NCI-H460 (cell line): ENCODE measurements around the gene ENDOU. TPM values are rescaled to one million over a fixed set of nuclear protein-coding genes. Genes with fewer than 3 reads are reported as not detected.

ENCODE experiments used
- DNase-seq: peaks from one replicate; pipeline ENCODE4 v3.0.0-alpha.2; 2016; ENCODE audit warnings: low read depth; ENCODE audit errors: extremely low read depth
- polyA plus RNA-seq: library from polyadenylated mRNA; depleted of rRNA; stranded (reverse); fragments of >200 nt; gene quantifications from 2 replicates; pipeline ENCODE4 v1.2.3, GENCODE V29; 2014; cell fraction: nucleus; rRNA removed
- total RNA-seq: library from RNA; depleted of rRNA; stranded (reverse); fragments of >200 nt; shearing (Covaris generic); gene quantifications from 2 replicates; pipeline ENCODE4 v1.2.3, GENCODE V29; 2014; rRNA removed

Gene ENDOU, protein sequence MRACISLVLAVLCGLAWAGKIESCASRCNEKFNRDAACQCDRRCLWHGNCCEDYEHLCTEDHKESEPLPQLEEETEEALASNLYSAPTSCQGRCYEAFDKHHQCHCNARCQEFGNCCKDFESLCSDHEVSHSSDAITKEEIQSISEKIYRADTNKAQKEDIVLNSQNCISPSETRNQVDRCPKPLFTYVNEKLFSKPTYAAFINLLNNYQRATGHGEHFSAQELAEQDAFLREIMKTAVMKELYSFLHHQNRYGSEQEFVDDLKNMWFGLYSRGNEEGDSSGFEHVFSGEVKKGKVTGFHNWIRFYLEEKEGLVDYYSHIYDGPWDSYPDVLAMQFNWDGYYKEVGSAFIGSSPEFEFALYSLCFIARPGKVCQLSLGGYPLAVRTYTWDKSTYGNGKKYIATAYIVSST
- total RNA-seq: 0.17 and 0.37 TPM in 2 replicates
- polyA plus RNA-seq: 0.19 TPM in 1 of 2 replicates, not detected in the other

DNA sequence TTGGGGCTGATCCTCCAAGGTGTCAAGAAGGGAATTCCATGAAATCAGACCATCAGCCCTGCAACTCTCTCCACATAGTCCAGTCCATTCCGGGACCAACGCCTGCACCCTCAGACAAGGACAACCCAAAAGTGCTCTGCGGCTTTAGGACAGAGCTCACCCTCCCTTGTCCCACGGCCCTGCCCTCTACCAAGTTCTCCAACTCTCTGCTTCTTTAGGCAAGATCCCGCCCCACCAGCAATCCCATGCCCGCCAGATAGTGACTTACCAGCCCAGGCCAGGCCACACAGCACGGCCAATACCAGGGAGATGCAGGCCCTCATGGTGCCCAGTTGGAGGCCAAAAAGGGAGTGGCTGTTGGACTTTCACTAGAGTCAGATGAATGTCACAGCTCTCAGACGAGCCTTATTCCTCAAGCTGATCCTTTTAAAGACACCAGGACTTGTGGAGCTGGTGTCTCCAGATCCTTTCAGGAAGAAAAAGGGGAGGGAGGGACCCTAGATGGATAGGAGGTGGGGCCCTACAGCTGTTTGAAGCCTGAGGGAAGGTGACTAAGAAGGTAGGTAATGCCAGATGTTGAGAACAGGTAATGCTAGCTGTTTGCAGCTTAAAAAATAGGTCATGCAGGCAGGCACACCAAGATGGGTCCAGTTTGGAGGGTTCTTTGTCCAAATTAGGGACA lies at the start of gene ENDOU:
Gene ENDOU, minus strand, starts transcription at position 400 of the 682 bp plus-strand sequence. Its CDS starts 77 bp downstream, at position 323.
- DNase-seq: no peak

DNA sequence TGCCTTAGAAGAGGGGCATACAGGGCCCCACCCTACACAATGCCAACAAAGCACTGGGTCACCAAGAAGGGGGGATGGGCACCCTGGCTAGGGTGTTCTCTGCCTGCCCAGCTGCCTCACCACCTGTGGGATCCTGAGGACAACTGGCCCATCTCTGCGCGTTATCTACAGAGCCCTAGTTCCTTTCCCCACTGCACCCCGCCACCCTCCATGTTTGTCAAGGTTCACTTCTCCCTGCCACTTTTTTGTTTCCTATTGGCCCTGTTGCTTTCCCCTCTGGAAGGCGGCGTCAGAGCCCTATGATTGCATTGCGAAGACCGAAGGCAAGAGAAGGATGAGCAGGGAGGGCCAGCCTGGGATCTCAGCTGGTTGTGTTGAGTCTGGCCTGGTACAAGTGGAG lies 49.4 kb upstream of the ENDOU start:
- DNase-seq: no peak

DNA sequence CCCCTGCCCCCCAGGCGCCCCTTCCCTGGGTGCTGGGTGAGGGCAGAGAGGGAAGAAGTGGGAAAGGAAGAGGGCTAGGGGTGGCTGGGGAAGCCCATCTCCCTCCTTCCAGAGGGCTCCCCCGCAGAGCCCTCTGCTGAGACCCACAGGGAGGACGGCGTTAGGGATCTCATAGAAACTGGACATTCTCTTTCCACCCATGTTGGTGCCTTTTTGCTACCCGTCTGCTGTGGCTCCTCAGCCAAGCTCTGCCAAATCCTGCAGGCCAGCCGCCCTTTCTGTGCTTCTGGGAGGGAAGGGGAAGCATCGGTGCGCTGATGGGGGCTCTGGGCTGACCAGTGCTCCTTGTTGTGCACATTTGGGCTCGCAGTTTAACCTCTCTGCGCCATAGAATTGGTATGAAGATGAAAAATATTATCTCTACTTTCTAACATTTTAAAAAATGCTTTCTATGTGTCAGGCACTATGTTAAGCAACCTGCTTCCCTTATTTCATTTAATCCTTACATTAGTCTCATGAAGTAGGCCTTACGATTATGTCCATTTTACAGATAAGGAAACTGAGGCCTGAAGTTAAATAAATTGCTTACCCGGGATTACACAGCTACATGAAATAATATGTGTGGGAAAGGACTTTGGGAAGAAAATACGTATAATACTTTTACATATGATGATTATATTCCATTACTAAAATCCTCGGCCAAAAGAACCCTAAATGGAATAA lies 48.7 kb upstream of the ENDOU start:
- DNase-seq: no peak

DNA sequence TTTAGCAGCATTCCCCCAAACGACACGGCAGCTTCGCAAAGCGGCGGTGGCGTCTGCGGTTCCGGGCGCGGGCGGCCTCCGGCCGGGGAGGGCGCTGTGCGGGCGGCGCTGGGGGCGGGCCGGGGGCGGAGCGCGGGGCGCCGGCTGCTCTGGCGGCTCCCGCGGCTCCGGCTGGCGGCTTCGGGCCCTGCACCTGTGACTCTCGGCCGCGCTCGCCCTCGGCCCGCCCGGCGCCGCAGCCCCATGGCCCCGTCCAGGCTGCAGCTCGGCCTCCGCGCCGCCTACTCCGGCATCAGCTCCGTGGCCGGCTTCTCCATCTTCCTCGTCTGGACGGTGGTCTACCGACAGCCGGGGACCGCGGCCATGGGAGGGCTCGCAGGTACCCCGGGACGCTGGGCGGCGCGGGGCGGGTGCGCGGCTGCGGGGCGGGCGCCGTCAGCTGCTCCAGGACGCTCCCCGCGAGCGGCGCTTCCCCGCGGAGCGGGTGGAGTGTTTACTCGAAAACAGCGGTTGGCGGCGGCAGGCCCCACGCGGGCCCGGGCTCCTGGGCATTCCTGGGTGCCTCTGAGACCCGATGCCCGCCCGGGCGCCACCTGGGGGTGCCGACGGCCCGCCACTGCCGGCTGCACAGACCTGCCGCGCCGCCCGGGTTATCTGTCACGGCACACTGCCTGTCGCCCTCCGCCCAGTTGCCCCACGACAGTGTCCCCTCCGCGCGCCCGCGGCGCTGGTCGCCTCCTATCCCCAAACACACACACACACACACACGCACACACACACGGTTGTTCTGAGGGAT lies 48.0 kb upstream of the ENDOU start, which contains the start of gene SLC48A1:
Gene SLC48A1, plus strand, starts transcription at position 177 of the 796 bp plus-strand sequence. Its CDS starts 67 bp downstream, at position 244.
- no peak for DNase-seq

DNA sequence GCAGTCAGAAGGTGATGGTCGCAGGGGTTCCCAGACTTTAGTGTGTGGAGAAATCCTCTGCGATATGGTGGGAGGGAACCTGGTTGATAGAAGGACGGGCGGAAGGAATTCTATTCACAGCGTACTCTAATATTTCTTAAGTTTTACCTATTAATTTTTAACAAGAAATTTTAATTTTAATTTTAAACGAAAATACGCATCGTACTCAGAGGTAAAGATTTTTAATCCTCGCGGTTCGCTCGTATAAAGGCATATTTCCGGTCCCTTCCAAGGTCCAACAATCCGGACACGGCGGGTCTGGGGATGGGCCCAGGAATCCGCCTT lies 47.4 kb upstream of the ENDOU start:
- DNase-seq: no peak

DNA sequence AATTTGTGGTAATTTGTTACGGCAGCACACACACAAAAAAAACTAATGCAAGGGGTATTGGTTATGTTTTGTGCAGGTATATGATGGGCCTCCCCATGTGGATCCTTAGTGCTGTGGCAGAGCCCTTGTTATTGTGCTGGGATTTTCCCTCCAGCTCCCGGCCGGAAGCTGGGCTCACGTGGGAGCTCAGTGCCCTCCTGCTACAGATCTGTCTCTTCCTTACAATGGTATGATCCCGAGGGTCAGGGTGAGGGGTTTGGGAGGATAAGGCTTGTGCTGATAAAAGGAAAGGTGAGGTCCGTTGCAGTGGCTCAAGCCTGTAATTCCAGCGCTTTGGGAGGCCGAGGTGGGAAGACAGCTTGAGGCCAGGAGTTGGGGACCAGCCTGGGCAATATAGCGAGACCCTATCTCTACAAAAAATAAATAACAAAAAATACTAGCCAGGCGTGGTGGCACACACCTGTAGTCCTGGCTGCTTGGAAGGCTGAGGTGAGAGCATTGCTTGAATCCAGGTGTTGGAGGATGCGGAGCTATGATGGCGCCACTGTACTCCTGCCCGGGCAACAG lies 46.9 kb upstream of the ENDOU start:
- DNase-seq: no peak

DNA sequence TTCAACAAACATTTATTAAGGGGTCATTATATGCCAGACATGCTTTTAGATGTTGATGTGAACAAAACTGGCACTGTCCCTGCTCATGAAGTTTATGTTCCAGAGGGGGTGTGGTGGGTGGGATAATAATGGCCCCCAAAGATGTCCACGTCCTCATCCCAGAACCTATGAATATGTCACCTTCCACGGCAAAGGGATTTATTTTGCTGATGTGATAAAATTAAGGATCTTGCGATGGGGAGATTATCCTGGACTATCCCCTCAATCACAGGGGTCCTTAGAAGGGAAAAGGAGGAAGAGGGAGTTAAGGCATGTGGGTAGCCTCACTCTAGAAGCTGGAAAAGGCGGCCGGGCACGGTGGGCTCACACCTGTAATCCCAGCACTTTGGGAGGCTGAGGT lies 46.0 kb upstream of the ENDOU start:
- DNase-seq: no peak

DNA sequence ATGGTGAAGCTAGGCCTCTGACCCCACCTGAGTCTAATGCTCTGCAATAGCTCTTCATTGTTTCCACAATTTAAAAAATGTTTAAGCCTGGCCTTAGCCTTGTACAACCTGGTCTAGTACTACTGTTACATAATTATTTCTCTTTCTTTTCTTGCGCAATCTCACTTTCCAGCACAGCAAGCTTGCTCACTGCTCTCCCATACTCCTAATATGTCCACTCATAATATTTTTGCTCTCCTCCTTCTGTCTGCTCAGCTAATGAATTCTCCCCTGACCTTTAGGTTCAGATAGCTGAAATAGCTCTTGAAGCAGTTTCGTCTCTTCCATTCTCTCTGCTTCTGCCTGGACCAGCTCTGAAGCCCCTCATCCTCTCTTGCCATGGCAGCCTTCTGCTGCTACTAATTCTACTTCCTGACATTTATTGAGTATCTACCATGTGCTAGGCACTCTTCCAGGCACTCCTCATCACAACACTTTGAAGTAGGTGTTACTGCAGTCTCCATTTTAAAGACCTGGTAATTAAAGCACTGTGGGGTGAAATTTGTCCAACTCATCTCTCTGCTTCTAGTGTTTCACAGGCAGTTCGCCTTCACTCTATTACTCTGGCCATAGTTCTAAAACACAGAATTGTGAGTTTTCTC lies 44.9 kb upstream of the ENDOU start:
- DNase-seq: no peak

DNA sequence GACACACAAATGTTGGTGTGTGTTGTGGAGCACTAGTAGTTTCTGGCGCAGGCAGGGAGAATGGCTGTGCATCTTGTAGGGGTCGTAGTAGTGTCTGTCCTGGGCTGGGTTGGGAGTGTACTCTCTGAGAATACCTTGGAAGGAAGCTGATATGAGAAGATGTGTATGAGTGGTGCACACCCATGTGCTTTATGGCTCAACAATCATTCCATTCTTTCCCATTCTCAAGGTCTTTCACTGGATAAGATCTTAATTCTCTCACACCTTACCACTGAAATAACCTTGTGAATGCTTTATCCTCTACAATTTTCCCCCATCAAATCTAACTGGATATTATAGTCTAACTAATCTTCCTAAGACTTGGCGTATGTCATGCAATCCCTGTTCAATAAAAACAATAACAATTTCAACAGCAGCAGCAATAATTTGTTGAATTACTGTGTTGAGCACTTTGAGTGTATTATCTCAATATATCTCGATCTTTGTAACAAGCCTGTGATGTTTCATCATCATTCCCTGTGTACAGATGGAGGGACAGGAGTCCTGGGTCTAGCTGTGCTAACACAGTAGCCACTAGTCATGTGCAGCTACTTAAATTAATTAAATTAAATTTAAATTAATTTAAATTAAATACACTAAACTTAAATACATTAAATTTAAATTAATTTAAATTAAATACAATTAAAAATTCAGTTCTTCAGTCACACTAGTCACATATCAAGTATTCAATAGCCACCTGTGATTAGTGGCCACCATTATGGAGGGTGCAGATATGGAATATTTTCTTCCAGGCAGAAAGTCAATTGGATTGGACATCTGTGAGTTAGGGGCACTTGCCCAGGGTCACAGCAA lies 44.2 kb upstream of the ENDOU start:
- DNase-seq: no peak

DNA sequence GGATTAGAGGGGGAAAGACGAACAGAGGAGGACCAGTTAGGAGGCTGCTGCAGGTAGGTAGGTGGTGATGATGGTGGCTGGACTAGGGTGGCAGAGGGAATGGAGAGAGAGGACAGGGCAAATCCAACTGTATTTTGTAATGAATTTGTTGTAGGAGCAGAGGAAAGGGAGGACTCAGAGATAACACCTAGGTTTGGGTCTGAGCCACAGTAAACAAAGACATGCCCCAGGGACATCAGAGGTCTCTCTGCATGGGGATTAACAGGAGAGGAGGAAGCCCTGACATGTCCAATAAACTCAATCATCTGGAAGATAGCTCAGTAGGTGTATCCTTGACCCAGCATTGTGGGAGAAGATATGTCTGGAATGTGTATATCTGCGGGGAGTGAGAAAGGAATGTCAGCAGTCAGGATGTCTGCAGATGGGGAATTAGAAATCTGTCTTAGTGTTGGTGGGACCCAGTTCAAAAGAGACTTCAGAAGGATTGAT lies 43.1 kb upstream of the ENDOU start:
- no peak for DNase-seq

DNA sequence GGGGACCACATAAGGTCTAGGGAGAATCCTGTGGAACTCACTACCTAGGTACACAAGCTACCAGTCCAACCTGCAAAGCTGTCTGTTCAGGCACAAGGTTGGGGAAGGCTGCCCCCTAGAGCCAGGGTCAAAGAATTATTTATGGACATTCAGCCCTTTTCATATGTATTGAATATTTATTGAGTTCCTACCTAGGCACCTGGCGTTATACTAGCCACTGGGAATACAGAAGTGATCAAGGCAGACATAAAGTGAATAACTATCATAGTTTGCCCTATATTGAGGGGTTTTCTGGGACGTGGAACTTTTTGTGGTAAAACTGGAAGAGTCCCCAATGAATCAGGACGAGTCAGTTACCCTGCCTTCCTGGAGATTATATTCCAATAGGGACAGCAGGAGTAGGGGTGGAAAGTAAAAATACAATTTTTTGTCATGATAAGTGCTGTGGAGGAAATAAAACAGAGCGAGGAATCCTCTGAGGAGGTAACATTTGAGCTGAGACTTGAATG lies 42.0 kb upstream of the ENDOU start:
- no peak for DNase-seq

DNA sequence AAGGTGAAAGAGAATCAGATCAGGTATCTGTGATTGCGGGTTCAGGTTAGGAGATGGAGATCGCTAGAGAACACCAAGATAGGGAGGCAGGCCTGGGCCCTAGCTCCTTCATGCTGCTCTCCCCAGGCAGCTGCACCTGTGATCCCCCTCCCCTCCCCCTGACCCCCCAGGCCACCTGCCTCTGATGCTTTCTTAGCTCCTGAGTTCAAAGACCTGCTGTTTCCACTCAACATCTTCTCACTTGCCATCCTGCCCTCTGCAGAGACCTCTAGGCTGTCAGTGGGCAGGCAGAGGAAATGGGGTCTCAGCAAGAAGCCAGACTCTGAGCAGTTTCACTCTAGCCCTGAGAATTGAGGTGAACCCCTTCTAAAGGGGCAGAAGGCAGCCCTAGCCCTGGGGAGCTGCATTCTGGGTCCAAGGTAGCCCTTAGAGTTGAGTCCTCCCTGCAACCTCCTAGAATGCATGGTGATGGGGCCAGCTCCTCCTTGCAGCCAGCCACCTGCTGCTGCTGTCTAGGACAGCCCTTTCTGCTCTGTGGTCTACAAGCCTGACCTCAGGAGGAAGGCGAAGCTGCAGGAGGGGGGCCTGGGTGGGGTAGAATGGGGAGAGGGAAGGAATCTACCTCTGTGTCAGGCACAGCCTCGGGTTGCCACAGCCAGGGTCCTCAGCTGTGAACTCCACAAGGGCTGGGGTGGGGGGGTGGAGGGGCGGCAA lies 41.4 kb upstream of the ENDOU start:
- no peak for DNase-seq

DNA sequence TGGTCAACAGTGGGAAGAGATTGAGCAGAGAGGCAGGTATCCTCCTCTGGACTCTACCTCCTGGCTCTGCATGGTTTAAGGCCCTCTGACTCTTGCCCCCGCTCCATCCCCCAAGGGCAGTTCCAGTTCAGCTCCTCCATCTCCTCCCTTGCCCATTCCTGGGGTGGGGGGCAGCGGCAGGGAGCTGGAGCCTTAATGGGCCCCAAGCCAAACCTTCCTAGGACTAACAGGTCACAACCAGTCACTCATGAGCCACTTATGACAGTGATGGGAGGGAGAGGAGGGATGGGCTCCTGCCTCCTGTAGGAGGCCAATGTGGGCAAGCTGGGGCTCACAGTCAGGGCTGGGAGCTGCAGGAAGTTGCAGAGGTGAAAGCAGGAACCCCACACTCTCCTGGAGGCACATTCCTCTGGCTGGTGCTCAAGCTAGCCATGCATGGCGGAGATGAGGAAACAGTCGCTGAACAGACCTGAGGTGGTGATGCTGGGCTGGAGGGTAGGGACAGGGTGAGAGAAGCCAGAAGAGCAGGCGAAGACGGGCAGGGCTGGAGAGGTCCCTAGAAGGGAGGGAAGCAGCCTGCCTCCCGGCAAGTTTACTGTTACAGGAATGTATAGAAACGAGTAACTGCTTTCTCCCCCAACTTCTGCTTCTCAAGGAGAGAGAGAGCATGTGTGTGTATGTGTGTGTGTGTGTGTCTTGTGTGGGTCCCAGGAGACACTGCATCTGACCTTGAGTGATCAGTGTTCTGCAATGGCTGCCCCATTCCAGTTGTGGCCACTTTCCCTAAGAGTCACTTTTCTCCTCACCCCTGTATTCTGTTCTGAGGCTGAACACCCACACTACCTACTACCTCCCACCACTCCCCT lies 38.4 kb upstream of the ENDOU start:
- DNase-seq: no peak

DNA sequence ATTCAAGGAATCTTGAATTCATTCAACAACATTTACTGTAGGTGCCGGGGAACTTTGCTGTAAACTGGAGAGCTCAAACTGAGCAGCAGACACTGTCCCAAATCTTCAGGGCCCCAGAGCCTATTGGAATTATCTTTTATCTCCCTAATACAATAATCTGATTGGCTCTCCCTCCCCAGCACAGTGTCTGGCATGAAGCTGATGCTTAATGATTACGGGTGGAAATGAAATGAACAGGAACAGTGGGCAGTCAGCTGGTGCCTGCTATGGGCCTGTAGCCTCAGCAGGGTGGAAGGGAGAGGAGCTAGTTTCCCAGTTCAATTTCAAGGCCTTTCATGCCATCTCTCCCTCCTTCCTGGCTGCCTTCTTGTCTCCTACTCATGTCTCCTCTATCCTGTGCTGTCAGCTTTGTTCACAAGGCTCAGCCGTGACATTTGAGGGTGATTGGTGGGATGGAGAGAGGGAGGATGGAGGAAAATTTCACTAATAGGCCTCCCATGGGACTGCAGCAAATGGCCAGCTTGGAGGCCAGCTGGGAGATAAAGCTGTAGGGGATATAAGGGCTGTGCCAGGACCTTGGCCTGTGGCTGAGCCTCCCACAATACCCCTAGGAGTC lies 37.7 kb upstream of the ENDOU start:
- DNase-seq: no peak

DNA sequence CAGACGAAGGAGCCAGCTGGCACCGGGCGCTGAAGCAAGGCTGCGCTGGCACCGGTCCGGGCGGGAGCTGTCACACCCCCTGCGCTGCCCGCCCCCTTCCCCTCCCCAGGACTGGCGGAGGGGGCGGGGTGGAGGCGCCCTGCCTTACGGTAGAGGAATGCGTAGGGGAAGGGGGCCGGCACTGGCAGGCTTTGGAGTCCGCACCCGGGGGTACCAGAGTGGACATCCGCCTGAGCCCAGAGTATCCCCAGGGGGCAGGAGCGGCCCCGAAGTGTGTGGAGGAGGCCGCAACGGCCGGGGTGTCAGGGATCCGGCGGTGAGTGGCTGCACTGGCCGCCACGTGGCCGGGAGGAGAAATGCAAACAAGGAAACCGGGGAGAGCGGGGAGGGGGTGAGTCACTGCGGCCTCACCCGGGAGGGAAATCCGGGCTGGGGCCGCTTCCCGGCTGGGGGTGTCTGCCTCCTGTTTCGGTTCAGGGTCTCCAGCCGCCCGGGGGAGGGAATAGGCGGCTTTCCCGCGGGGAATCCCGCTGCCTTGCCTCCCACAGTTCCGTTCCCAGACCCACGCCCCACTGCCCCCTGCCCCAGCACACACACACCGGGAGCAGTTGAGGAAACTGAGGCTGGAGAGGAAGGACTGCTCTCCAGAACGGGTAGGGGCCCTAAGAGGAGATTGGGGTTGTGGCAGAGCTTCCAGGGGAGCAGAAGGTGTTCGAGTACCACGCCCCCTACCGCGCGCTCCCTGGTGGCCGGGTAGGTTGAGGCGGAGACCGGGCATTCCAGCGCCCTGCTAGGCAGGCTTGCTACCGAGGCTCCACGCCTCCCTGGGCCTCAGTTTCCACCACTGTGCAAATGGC lies 33.8 kb upstream of the ENDOU start, which contains the start of gene RAPGEF3:
Gene RAPGEF3, minus strand, starts transcription at position 47 of the 857 bp plus-strand sequence. CDS start 324 bp downstream, outside the sequence.
- peak; percentile 85 for DNase-seq

DNA sequence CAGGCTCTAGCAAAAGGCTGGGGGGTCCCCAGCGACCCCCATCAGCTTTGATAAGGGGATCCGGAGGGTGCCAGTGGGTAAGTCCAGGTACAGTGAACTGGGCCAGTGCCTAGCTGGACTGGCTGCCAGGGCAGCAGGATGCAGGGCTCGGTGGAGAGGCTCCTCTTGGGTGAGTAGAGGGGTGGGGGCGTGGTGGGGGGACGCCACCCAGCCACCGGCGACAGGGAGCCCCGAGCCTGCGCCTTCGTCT lies 33.2 kb upstream of the ENDOU start:
- DNase-seq: no peak
